ENCODE data around the gene LSM6. TPM values are rescaled to one million over a fixed set of nuclear protein-coding genes. Genes with fewer than 3 reads are reported as not detected.

Gene LSM6
- total RNA-seq, 1 experiment from 2014 or later = 76.3 TPM

DNA sequence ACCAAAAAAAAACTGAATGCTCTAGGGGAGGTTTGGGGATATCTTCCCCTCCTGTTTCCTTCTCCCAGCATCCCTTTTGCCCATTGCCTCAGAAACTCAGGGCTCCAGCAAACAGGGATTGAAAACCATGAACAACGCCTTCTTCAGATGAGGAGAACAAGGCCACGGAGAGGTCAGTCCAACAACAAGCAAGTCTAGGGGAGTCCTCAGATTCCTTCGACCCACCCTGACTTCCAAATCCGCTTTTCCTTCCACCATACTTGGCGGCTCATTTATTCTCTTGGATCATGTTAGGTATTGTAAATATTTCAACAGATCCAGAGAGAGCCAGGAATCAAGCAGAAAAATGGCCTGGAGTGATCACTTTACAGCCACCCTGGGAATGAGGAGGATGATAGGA lies 60.7 kb downstream of the LSM6 start:
- Histone ChIP-seq H3K79me2 (ENCODE audit: low read length) (no peaks in the 10 kb centered on the region), H3K27ac (ENCODE audit: low read length) (no peak overlapping the region), H3K4me1 (ENCODE audit: insufficient read depth, low read length) (peaks cover 8% of the 10 kb centered on the region), H3K4me2 (ENCODE audit: low read length) (no peak overlapping the region), H3K36me3 (ENCODE audit: low read depth, low read length) (no peaks in the 10 kb centered on the region), H2AFZ (ENCODE audit: low read length) (no peak overlapping the region), H3K4me3 (ENCODE audit: low read length) (no peak overlapping the region), H3K9me2 (replicated peaks; ENCODE audit: low read length) (no peaks in the 10 kb centered on the region), H3K27me3 (ENCODE audit: low read length) (no peaks in the 10 kb centered on the region), H3K9ac (ENCODE audit: low read length) (no peak overlapping the region), H4K20me1 (ENCODE audit: low read length) (no peaks in the 10 kb centered on the region), H3K9me3 (ENCODE audit: low read length) (no peaks in the 10 kb centered on the region), H3F3A (ENCODE audit: low read length, unreplicated experiment) (no peaks in the 10 kb centered on the region)
- TF ChIP-seq EZH2phosphoT487 (IDR thresholded peaks at IDR 0.05; ENCODE audit: borderline replicate concordance, low read length) = no peak
- no peak for TF ChIP-seq EZH2 (IDR thresholded peaks at IDR 0.05; ENCODE audit: low read length, unreplicated experiment)
- TF ChIP-seq, protein P1, sequence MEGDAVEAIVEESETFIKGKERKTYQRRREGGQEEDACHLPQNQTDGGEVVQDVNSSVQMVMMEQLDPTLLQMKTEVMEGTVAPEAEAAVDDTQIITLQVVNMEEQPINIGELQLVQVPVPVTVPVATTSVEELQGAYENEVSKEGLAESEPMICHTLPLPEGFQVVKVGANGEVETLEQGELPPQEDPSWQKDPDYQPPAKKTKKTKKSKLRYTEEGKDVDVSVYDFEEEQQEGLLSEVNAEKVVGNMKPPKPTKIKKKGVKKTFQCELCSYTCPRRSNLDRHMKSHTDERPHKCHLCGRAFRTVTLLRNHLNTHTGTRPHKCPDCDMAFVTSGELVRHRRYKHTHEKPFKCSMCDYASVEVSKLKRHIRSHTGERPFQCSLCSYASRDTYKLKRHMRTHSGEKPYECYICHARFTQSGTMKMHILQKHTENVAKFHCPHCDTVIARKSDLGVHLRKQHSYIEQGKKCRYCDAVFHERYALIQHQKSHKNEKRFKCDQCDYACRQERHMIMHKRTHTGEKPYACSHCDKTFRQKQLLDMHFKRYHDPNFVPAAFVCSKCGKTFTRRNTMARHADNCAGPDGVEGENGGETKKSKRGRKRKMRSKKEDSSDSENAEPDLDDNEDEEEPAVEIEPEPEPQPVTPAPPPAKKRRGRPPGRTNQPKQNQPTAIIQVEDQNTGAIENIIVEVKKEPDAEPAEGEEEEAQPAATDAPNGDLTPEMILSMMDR (conservative IDR thresholded peaks at IDR 0.05; ENCODE audit: low read depth, low read length) = no peak
- DNase-seq = no peak
- no TSS peak for BruUV-seq (replicated peaks)
- ATAC-seq = no peak
- intact Hi-C loops (cut with micrococcal nuclease) = no loop called here
- ChIA-PET CTCF (no interaction called here), POLR2A (ENCODE audit: unreplicated experiment) (no interaction called here)

DNA sequence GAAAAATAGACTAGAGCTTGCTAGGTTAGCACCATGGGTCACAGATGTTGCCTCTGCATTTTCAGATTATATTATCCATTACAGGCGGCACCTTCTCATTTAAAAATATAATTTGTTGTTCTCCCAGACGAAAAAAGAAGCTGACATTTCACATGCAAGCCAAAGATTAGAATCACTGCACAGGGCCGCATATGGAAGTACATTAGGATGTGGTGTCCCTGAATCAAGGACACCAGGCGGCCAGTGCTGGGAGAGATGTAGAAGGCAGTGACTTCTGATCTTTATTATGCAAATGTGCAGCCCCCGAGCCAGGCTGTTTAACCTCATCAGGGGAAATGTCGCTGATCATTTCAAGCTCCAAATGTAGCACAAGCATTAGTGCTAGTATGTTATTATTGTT lies 61.6 kb downstream of the LSM6 start:
- H3K9ac ChIP-seq (ENCODE audit: low read length) = no peak overlapping the region
- H3K27me3 ChIP-seq (ENCODE audit: low read length) = no peaks in the 10 kb centered on the region
- TF ChIP-seq EZH2phosphoT487 (IDR thresholded peaks at IDR 0.05; ENCODE audit: borderline replicate concordance, low read length) = no peak
- TF ChIP-seq, protein P1 (conservative IDR thresholded peaks at IDR 0.05; ENCODE audit: low read depth, low read length) = no peak
- TF ChIP-seq EZH2 (IDR thresholded peaks at IDR 0.05; ENCODE audit: low read length, unreplicated experiment) = no peak
- ChIA-PET CTCF (no interaction called here), POLR2A (ENCODE audit: unreplicated experiment) (no interaction called here)
- H3K9me3 ChIP-seq (ENCODE audit: low read length) = no peaks in the 10 kb centered on the region
- no peak for DNase-seq
- H3K4me2 ChIP-seq (ENCODE audit: low read length) = no peak overlapping the region
- no peak overlapping the region for H3K27ac ChIP-seq (ENCODE audit: low read length)
- H4K20me1 ChIP-seq (ENCODE audit: low read length) = no peaks in the 10 kb centered on the region
- peaks cover 4% of the 10 kb centered on the region for H3F3A ChIP-seq (ENCODE audit: low read length, unreplicated experiment)
- H3K36me3 ChIP-seq (ENCODE audit: low read depth, low read length) = no peaks in the 10 kb centered on the region
- intact Hi-C loops (cut with micrococcal nuclease) = no loop called here
- no peaks in the 10 kb centered on the region for H3K9me2 ChIP-seq (replicated peaks; ENCODE audit: low read length)
- no peak overlapping the region for H3K4me3 ChIP-seq (ENCODE audit: low read length)
- H2AFZ ChIP-seq (ENCODE audit: low read length) = no peak overlapping the region
- H3K4me1 ChIP-seq (ENCODE audit: insufficient read depth, low read length) = peaks cover 15% of the 10 kb centered on the region
- no peaks in the 10 kb centered on the region for H3K79me2 ChIP-seq (ENCODE audit: low read length)
- no TSS peak for BruUV-seq (replicated peaks)
- ATAC-seq = no peak

DNA sequence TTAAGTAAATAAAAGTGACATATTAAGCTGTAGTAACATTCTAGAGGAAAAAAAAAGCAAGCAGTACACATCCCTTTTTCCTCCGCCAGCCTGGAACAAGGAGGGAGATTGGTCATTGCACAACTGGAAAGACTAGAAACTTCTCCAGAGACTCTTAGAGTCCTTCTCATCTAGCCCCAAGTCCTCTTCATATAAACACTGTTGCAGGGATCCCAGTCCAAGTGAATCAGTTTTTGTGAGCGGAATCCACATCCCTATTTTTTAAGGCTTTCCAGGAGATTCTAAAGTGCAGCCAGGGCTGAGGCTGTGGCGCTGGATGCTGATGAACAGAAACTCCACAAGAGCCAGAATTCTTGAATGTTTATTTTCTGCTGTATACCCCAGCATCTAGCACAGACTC lies 62.6 kb downstream of the LSM6 start:
- ChIA-PET POLR2A (ENCODE audit: unreplicated experiment) (no interaction called here), CTCF (no interaction called here)
- BruUV-seq (replicated peaks) = no TSS peak
- TF ChIP-seq, protein P1 (conservative IDR thresholded peaks at IDR 0.05; ENCODE audit: low read depth, low read length) = no peak
- no peak for TF ChIP-seq EZH2 (IDR thresholded peaks at IDR 0.05; ENCODE audit: low read length, unreplicated experiment)
- no peak for TF ChIP-seq EZH2phosphoT487 (IDR thresholded peaks at IDR 0.05; ENCODE audit: borderline replicate concordance, low read length)
- no peak overlapping the region for H3K9ac ChIP-seq (ENCODE audit: low read length)
- H3K27me3 ChIP-seq (ENCODE audit: low read length) = no peaks in the 10 kb centered on the region
- no peaks in the 10 kb centered on the region for H3K36me3 ChIP-seq (ENCODE audit: low read depth, low read length)
- DNase-seq = no peak
- H3K27ac ChIP-seq (ENCODE audit: low read length) = no peak overlapping the region
- no peak overlapping the region for H3K4me3 ChIP-seq (ENCODE audit: low read length)
- peaks cover 4% of the 10 kb centered on the region for H3F3A ChIP-seq (ENCODE audit: low read length, unreplicated experiment)
- H3K9me2 ChIP-seq (replicated peaks; ENCODE audit: low read length) = no peaks in the 10 kb centered on the region
- intact Hi-C loops (cut with micrococcal nuclease) = no loop called here
- H4K20me1 ChIP-seq (ENCODE audit: low read length) = no peaks in the 10 kb centered on the region
- no peak overlapping the region for H3K4me2 ChIP-seq (ENCODE audit: low read length)
- H2AFZ ChIP-seq (ENCODE audit: low read length) = no peak overlapping the region
- H3K79me2 ChIP-seq (ENCODE audit: low read length) = no peaks in the 10 kb centered on the region
- peaks cover 24% of the 10 kb centered on the region for H3K4me1 ChIP-seq (ENCODE audit: insufficient read depth, low read length)
- no peaks in the 10 kb centered on the region for H3K9me3 ChIP-seq (ENCODE audit: low read length)
- ATAC-seq = no peak

Other genes with a start within 250 kb of the LSM6 start
- gene ZNF827, start 236.9 kb upstream of the LSM6 start, total RNA-seq (2014; rRNA removed) = 9.8 and 12.0 TPM in 2 replicates
- not detected in 2 replicates for gene REELD1, start 38.8 kb downstream of the LSM6 start, total RNA-seq (2014; rRNA removed)